HL-60/S4 treated with retinoic acid at 250 ng/mL for 4 days and 3 days (cell line): Measurements from ENCODE around the gene IGFL3.
"Not testable (repeated sequence)": the region's sequence is repeated elsewhere in the genome, so short reads cannot be mapped to it uniquely, and the experiment has no call there.

ENCODE experiments used
- in situ Hi-C: fragments of 300-500 bp; cut with MboI; formaldehyde crosslinking; loops from 2 replicates; pipeline ENCODE4 v1.7.0; 2022; ENCODE audit warnings: low sequenced_read_pairs

The IGFL3 gene

DNA sequence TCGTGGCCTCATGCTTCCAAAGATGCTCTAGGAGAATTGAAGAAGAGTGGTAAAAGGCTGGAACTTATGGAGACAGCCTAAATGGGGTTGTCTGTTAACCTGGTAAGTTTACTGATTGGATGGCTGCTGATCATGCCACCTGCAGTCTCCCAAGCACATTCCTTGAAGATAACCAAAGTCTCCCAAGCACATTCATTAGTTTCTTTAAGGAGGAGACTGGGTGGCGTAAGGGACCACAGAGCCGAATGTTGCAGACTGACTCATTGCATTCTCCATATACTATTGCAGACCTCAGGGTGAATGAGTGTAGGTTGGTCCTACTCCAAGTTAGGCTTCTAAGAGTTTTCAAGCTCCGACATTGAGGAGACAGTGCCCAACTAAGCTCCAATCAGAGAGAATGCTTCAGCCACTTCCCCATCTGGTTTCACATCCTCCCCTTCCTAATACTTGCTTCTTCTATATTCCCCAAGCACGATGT is at the start of gene IGFL3:
IGFL3 (minus strand) TSS at position 51 of the 478 bp plus-strand sequence; CDS start at position 12, 39 bp downstream.
- in situ Hi-C loops = no loop called here

DNA sequence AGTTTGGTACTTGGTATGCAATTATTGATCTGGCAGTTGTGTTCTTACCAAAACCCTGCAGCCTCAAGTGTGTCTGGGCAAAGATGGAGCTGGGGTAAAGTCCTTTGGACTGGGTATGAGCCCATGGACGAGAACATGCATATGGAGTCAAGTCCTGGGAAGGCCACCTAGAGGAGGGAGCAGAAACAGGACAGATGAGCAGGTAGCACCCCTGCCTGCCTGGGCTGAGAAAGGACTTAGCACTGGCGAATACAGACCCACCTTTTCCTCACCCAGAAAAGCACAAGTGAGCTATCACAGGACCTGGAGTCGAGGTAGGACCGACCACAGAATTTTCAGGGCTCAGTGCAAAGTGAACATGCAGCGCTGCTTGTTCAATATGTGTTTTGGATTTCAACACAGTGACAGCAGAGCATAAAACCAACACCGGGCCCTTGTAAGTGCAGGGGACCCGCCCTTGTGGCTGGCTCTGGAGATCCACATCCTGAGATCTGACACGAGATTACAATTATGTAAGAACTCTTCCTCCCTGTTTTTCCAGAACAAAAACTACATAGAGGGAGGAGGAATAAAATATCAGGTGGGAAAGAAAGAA is 49.5 kb upstream of the IGFL3 start:
- in situ Hi-C loops = no loop called here

GRCh38 chr19:46162731-46163130 is 38.2 kb upstream of the IGFL3 start:
- in situ Hi-C loops = no loop called here

GRCh38 chr19:46161642-46162257 is 37.3 kb upstream of the IGFL3 start:
- in situ Hi-C loops = not testable (repeated sequence)

- in situ Hi-C loops = no loop called here
Measured at GRCh38 chr19:46160233-46160775, 35.8 kb upstream of the IGFL3 start.

GRCh38 chr19:46159418-46160232 is 35.1 kb upstream of the IGFL3 start:
- in situ Hi-C loops = no loop called here

DNA sequence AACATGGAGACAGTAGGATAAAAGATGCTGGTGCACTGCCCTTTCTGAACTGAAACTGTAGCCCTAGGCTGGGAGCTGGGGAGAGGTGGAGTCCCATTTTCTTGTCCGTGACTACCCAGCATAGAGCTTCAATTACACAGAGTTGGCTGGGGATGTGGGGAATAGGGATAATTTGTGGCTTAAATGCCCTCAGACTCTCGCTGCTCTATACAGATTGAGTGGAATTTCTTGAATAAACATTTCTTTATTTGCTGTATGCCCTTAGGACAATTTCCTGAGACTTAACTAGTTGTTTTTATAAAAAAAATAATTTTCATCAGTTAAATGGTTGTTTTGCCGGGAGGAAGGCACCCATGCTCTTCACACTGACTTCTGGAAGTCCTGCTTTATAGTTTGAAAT is 30.7 kb upstream of the IGFL3 start:
- in situ Hi-C loops = no loop called here

DNA sequence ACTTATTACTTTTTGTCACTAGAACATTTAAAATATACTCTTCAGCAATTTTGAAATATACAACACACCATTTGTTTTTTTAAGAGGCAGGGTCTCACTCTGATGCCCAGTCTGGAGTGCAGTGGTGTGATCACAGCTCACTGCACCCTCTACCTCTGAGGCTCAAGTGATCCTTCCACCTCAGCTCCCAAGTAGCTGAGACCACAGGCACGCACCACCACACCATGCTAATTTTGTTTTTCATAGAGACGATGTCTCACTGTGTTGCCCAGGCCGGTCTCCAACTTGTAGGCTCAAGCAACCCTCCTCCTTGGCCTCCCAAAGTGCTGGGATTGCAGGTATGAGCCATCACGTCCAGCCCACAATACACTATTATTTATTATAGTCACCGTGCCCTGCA is 26.1 kb upstream of the IGFL3 start:
- in situ Hi-C loops = no loop called here

DNA sequence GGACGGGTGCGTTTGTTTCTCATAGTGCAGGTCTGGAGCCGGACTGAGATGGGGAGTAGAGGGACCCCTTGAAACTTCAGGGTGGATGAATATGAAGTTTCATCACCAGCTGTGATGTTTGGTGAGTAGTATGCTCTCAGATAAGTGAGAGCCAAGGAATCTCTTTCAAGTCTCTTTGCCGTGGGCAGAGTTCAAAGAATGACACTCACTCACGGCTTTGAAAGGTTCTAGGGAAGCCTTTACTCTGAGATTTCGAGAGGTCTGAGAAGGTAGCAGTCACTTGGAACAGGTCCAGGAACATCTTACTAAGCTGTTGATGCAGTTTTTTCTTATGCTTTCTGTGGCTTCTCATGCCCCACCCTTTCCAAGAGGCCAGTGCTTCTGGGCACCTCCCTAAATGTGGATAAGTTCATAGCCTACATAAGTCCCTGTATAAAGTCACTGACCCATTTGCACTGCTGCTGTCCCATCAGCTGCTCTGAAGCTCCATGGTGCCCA is 23.4 kb upstream of the IGFL3 start, which contains the start of gene IGFL2:
IGFL2 (plus strand) TSS at position 448 of the 498 bp plus-strand sequence; CDS start at position 489, 41 bp downstream.
- in situ Hi-C loops = no loop called here

DNA sequence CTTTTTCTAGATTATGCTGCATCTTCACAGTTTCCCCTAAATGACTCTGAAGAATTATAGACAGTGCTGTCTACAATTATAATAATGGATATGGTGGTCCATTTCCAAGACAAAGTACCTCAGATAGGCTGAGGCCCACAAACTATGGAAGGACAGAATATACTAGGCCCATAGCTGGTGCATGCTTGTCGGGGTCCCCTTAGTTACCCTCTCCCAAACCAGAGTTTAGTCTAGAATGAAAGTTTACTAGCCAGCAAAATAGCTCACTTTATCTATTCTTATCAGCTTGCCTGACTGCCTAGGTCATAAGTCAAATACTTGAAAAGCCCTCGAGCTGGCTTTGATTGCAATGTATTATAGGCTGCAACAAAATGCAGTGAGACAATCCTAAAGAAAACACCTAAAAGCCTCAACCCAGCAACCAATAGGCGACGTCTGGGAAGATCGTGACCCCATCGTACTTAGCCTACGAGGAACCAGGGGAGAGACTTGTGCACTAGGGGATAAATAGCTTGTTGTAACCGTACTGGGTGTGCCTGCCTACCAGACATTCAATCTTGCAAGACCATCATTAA is 22.8 kb upstream of the IGFL3 start:
- in situ Hi-C loops = no loop called here

DNA sequence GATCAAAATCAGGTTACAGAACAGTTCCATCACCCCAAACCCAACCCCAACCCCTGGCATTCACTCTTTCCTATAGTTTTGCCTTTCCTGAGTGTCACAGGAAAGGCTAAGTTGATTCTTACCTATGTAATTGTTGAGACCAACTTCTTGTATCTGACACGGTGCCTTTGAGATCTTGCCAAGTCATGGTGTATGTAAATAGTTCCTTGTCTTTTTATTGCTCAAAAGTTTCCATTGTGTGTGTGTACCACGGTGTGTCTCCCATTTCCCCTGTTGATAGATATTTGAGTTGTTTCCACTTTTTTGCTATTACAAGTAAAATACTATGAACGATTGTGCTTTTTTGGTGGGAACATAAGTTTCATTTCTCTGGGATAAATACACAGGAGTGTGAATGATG is 20.3 kb upstream of the IGFL3 start:
- in situ Hi-C loops = no loop called here

DNA sequence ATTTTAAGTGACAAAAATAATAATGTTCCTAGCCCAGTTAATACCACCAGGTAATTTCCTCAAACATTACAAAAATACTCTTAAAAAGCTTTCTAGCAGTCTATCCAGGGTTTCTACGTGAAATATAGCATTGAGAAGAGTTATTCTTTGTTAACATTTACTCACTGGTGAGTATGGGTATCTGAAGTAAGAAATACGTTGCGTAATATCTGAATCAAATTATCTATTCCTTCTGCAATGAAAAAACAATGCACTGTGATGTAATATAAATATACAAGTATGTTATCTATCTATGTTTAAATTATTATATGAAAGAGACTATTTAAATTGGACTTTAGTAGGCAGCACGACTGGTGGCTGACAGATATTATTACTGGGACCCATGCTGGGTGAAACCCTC is 17.8 kb upstream of the IGFL3 start:
- in situ Hi-C loops = no loop called here

- in situ Hi-C loops = no loop called here
Measured at GRCh38 chr19:46141421-46141820, 16.9 kb upstream of the IGFL3 start.

DNA sequence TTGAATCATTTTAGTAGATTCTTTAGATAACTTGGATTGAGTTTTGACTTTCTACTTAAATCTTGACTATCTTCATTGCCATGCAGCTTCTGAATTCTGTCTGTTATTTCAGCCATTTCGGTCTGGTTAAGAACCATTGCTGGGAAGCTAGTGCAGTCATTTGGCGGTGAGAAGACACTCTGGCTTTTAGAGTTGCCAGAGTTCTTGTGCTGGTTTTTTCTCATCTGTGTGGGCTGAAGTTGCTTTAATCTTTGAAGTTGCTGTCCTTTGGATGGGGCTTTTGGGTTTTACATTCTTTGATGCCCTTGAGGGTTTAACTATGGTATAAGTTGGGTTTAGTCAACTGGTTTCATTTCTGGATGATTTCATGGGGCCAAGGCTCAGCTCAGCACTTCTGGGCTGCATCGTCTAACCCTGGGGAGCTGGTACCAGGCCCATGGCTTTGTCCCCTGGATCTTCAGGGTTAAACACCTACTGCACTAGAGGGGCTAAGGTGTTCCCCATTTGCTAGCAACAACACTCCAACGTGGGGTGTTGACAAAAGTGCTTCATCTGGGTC is 13.5 kb upstream of the IGFL3 start:
- in situ Hi-C loops = no loop called here

- in situ Hi-C loops = no loop called here
Measured at GRCh38 chr19:46134527-46134926, 10.0 kb upstream of the IGFL3 start.

DNA sequence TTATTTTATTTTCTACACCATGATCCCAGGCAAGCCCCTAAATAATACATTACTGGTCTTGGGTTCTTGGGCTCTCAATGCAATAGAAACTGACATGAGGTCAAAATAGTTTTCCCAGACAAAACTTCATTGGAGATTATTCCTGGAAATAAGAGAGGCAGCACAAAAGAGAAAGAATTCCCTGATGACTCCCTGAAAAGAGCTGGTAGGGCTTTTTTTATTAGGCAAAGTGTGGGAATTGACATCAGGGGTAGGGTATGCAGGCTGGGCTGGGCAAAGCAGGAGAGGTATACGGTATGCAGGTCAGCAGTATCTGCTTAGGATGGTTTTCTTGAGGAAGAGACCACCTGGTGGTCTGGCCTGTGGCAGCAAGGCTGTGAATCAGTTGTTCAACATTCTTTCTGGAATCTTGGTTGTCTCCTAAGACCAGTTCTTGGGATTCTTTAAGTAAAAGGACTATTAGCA is 9.3 kb upstream of the IGFL3 start:
- in situ Hi-C loops = no loop called here

DNA sequence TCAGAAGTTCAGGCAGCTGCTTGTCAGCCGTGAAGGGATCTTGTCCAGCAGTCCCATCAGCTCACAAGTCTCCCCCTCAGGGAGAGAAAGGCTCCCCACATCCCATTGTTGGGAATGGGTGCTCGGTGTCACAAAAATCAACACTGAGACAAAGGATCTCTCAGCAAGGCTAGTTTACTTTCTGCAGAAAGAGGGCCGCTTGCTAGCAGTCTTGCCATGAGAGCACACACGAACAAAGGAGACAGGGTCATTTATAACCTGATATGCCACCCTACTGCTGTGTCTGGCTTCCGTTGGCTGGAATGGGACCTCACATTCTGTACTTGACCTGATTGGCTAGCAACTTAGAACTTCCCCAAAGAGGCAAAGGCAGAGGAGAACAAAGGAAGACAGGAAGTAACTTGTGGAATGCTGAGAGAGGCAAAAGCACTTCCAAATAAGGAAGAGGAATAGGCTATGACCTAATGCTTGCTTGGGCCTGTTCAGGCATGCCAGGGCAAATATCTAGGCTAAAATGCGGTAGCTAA is 8.7 kb upstream of the IGFL3 start:
- in situ Hi-C loops = no loop called here

GRCh38 chr19:46132508-46133100 is 8.1 kb upstream of the IGFL3 start:
- in situ Hi-C loops = no loop called here

DNA sequence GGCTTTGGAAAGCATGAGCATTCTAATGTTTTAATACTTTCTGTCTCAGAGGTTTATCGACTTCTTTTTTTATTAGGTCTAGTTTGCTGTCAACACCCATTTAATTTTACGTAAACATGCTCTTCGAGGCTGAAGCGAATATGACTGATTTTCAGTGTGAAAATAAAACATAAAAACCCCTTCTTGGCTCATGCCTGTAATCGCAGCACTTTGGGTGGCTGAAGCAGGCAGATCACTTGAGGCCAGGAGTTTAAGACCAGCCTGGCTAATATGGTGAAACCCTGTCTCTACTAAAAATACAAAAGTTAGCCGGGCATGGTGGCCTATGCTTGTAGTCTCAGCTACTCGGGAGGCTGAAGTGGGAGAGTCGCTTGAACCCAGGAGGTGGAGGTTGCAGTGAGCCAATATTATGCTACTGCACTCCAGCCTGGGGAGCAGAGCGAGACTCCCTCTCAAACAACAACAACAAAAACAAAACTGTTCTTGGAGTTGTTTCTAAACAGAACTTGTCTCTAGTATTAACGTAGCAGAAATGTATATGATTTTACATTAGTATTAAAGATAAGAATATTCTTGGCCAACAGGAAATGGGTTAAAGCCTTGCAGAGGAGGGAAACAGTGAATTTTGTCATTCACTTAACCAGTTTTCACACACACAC is 7.1 kb upstream of the IGFL3 start:
- in situ Hi-C loops = no loop called here
